SK-N-SH (cell line): Measurements from ENCODE around the gene NTN5. TPM values are rescaled to one million over a fixed set of nuclear protein-coding genes. Genes with fewer than 3 reads are reported as not detected.

Experiments used
- CTCF ChIA-PET: fragments of 300-600, 350-600 bp; formaldehyde crosslinking; extraction: SDS; loops from one replicate; lab custom pipeline; 2021; lab: Yijun Ruan, JAX
- POLR2A ChIA-PET: fragments of 350-600 bp; sonication (Branson Sonifier 250); formaldehyde crosslinking; extraction: SDS; loops from one replicate; lab custom pipeline; 2020; ENCODE audit warnings: antibody characterized with exemption, inconsistent platforms; lab: Yijun Ruan, JAX
- DNase-seq: peaks from one replicate; pipeline ENCODE4 v3.0.0; 2012
- H2AFZ ChIP-seq: fragments of 200-600 bp; sonication (generic); 2 replicates; pipeline ENCODE4 v1.8.1; 2016; ENCODE audit warnings: antibody characterized with exemption, mild to moderate bottlenecking, low read depth
- H3F3A ChIP-seq: fragments of 200-600 bp; sonication (generic); replicated peaks from 2 replicates; pipeline ENCODE3; 2016; ENCODE audit warnings: antibody characterized with exemption, mild to moderate bottlenecking; ENCODE audit not compliant: insufficient read depth
- H3K27ac ChIP-seq, 2 experiments: fragments of 200-500 bp in 1 of 2; fragments of 200-600 bp in 1 of 2; sonication (Bioruptor generic) in 1 of 2; sonication (generic), shearing (Covaris generic) in 1 of 2; 2 replicates each; pipeline versions ENCODE4 v1.5.1 to v1.6.1; 2014 to 2016; ENCODE audit warnings: low read depth in 2 of 2, inconsistent platforms in 1 of 2, low read length in 1 of 2, mild to moderate bottlenecking in 1 of 2, mixed read lengths in 1 of 2
- H3K27me3 ChIP-seq: fragments of 200-600 bp; sonication (generic), shearing (Covaris generic); 2 replicates; pipeline ENCODE4 v1.6.1; 2016; ENCODE audit warnings: mixed run types; ENCODE audit not compliant: insufficient read depth
- H3K36me3 ChIP-seq, 2 experiments: fragments of 200-500 bp in 1 of 2; fragments of 200-600 bp in 1 of 2; sonication (Bioruptor generic) in 1 of 2; sonication (generic) in 1 of 2; replicated peaks in 1 of 2; 2 replicates each; pipeline versions ENCODE3 to v1.5.1; 2014 to 2016; ENCODE audit warnings: low read length in 1 of 2, mild to moderate bottlenecking in 1 of 2; ENCODE audit not compliant: insufficient read depth in 2 of 2, control insufficient read depth in 1 of 2
- H3K4me1 ChIP-seq, 2 experiments: fragments of 200-500 bp in 1 of 2; fragments of 200-600 bp in 1 of 2; sonication (Bioruptor generic) in 1 of 2; sonication (generic), shearing (Covaris generic) in 1 of 2; 2 replicates each; pipeline versions ENCODE4 v1.5.1 to v1.6.1; 2014 to 2016; ENCODE audit warnings: low read depth in 1 of 2, low read length in 1 of 2, mixed run types in 1 of 2; ENCODE audit not compliant: insufficient read depth in 2 of 2, control insufficient read depth in 1 of 2
- H3K4me2 ChIP-seq: fragments of 200-600 bp; sonication (generic), shearing (Covaris generic); 2 replicates; pipeline ENCODE4 v1.6.1; 2017; ENCODE audit warnings: mixed run types
- H3K4me3 ChIP-seq, 2 experiments: fragments of 200-500 bp in 1 of 2; fragments of 200-600 bp in 1 of 2; sonication (Bioruptor generic) in 1 of 2; sonication (generic), shearing (Covaris generic) in 1 of 2; 2 replicates each; pipeline versions ENCODE4 v1.5.1 to v1.8.1; 2014 to 2016; ENCODE audit warnings: low read depth in 2 of 2, inconsistent platforms in 1 of 2, low read length in 1 of 2, mild to moderate bottlenecking in 1 of 2, mixed read lengths in 1 of 2, moderate library complexity in 1 of 2
- H3K79me2 ChIP-seq: fragments of 200-600 bp; sonication (generic); 2 replicates; pipeline ENCODE4 v1.8.1; 2017; ENCODE audit warnings: mild to moderate bottlenecking; ENCODE audit not compliant: insufficient read depth
- H3K9ac ChIP-seq: fragments of 200-600 bp; sonication (generic); 2 replicates; pipeline ENCODE4 v1.6.1; 2017; ENCODE audit warnings: mixed run types
- H3K9me2 ChIP-seq: fragments of 200-600 bp; sonication (generic); 2 replicates; pipeline ENCODE4 v1.6.1; 2017; ENCODE audit warnings: mixed run types
- H3K9me3 ChIP-seq: fragments of 200-600 bp; sonication (generic); 2 replicates; pipeline ENCODE4 v1.6.1; 2017; ENCODE audit warnings: mixed run types, mild to moderate bottlenecking, moderate library complexity
- H4K20me1 ChIP-seq: fragments of 200-600 bp; sonication (generic); 2 replicates; pipeline ENCODE4 v1.6.1; 2017; ENCODE audit warnings: mild to moderate bottlenecking, mixed run types; ENCODE audit not compliant: insufficient read depth
- CHD2 ChIP-seq: fragments of 150-350 bp; IDR thresholded peaks from 2 replicates; pipeline ENCODE4 v1.6.1; 2018; ENCODE audit warnings: low read length; ENCODE audit not compliant: partially characterized antibody
- CTCF ChIP-seq: fragments of 200-600 bp; sonication (generic); IDR thresholded peaks from 2 replicates; pipeline ENCODE4 v1.6.1; 2017; ENCODE audit warnings: antibody characterized with exemption, mild to moderate bottlenecking, moderate library complexity
- ELF1 ChIP-seq: IDR thresholded peaks from 2 replicates; pipeline ENCODE4 v1.4.0; 2012
- EP300 ChIP-seq, 2 experiments: IDR thresholded peaks; 2 replicates each; pipeline versions ENCODE4 v1.4.0 to v1.6.1; 2012; ENCODE audit warnings: borderline replicate concordance in 1 of 2, low read depth in 1 of 2, low read length in 1 of 2
- FOSL2 ChIP-seq: IDR thresholded peaks from 2 replicates; pipeline ENCODE4 v1.4.0; 2012; ENCODE audit warnings: low read depth, mild to moderate bottlenecking, moderate library complexity, borderline replicate concordance
- FOXJ3 ChIP-seq: sonication (generic); formaldehyde crosslinking; IDR thresholded peaks from 2 replicates; pipeline ENCODE4 v1.5.1; 2020; ENCODE audit warnings: mild to moderate bottlenecking, missing genetic modification reagents
- FOXM1 ChIP-seq: IDR thresholded peaks from 2 replicates; pipeline ENCODE4 v1.4.0; 2012; ENCODE audit warnings: low read depth, mild to moderate bottlenecking
- GATA2 ChIP-seq: sonication (generic); formaldehyde crosslinking; IDR thresholded peaks from 2 replicates; pipeline ENCODE4 v1.5.0; 2020; ENCODE audit warnings: mild to moderate bottlenecking, missing genetic modification reagents
- MEF2A ChIP-seq: IDR thresholded peaks from 2 replicates; pipeline ENCODE4 v1.4.0; 2012; ENCODE audit warnings: low read depth, borderline replicate concordance
- PBX3 ChIP-seq: IDR thresholded peaks from 2 replicates; pipeline ENCODE4; 2012
- POLR2AphosphoS5 ChIP-seq: IDR thresholded peaks from 2 replicates; pipeline ENCODE4 v1.6.1; 2012; ENCODE audit warnings: low read depth, low read length
- RFX5 ChIP-seq: IDR thresholded peaks from 2 replicates; pipeline ENCODE4 v1.6.1; 2012; ENCODE audit warnings: mild to moderate bottlenecking, improper control_type of control experiment, low read length
- SIN3A ChIP-seq: IDR thresholded peaks from 2 replicates; pipeline ENCODE4 v1.6.1; 2012; ENCODE audit warnings: low read depth, mild to moderate bottlenecking, low read length, moderate library complexity, borderline replicate concordance
- SMC3 ChIP-seq: IDR thresholded peaks from 2 replicates; pipeline ENCODE4 v1.6.1; 2012; ENCODE audit warnings: low read depth, low read length, improper control_type of control experiment
- TCF12 ChIP-seq: IDR thresholded peaks from 2 replicates; pipeline ENCODE4 v1.4.0; 2012
- whole genome bisulfite sequencing: methylation state at CpG from one replicate; pipeline ENCODE4 v1.1.6; 2017; ENCODE audit warnings: low lambda C conversion rate; 5-methylcytosine and 5-hydroxymethylcytosine counted together
- polyA plus RNA-seq, 3 experiments: library from polyadenylated mRNA; depleted of rRNA; stranded (reverse); fragments of >200 nt; gene quantifications; 2 replicates each; pipeline ENCODE4 v1.2.3, GENCODE V29; 2012

NTN5 gene
- polyA plus RNA-seq, 1 of the 3 experiments (the other 2 are of a cell fraction), result 0.74 TPM

- ChIA-PET POLR2A (no interaction called here), CTCF (no interaction called here)
- Histone ChIP-seq H3K4me2 (no peak overlapping the region), H3K36me3 (no peaks in the 10 kb centered on the region), H3K4me3 (no peak overlapping the region), H3F3A (peaks cover 6% of the 10 kb centered on the region), H3K4me1 (peaks cover 4 to 6% of the 10 kb centered on the region in 2 experiments; a peak in 2 of 4 replicates), H3K9ac (no peak overlapping the region), H3K79me2 (no peaks in the 10 kb centered on the region), H3K9me2 (no peaks in the 10 kb centered on the region), H4K20me1 (no peaks in the 10 kb centered on the region), H3K27me3 (no peaks in the 10 kb centered on the region), H2AFZ (no peak overlapping the region), H3K27ac (no peak overlapping the region), H3K9me3 (no peaks in the 10 kb centered on the region)
- WGBS, result 76% methylated on average over 2 of the region's 2 CpGs
- no peak for DNase-seq
- TF ChIP-seq EP300 (IDR thresholded peaks at IDR 0.05; ENCODE audit: borderline replicate concordance in 1 of 2, low read depth in 1 of 2, low read length in 1 of 2) (no peak), CTCF (no peak), POLR2AphosphoS5 (no peak), TCF12 (no peak), FOSL2 (no peak)
These were observed 24.7 kb downstream of the NTN5 start for GRCh38 chr19:48648134-48648533.

GRCh38 chr19:48646722-48647216 lies 26.0 kb downstream of the NTN5 start:
- CTCF ChIA-PET, result interaction anchor here (0.8 to 2.7 kb wide), 14 partner anchors 7 to 324 kb away, joined by 3 to 35 read pairs (median 7); partner anchors contain the start of gene HSD17B14
- H3F3A ChIP-seq, result peaks cover 8% of the 10 kb centered on the region
- no peak for DNase-seq
- H4K20me1 ChIP-seq, result no peaks in the 10 kb centered on the region
- H3K79me2 ChIP-seq, result no peaks in the 10 kb centered on the region
- no peaks in the 10 kb centered on the region for H3K36me3 ChIP-seq
- H3K27me3 ChIP-seq, result no peaks in the 10 kb centered on the region
- 13% methylated on average over 10 of the region's 10 CpGs for WGBS
- no peaks in the 10 kb centered on the region for H3K9me2 ChIP-seq
- H2AFZ ChIP-seq, result no peak overlapping the region
- H3K9ac ChIP-seq, result peak overlapping the region; percentile 55; the same call in 1 of the 2 replicates
- peak overlapping the region in 1 of 2 experiments; percentile 74; a peak in 3 of 4 replicates for H3K4me3 ChIP-seq
- H3K9me3 ChIP-seq, result no peaks in the 10 kb centered on the region
- no peak overlapping the region; a peak in 1 of 4 replicates for H3K27ac ChIP-seq
- peak overlapping the region; percentile 99 for H3K4me2 ChIP-seq
- no peak for TF ChIP-seq RFX5
- TF ChIP-seq POLR2AphosphoS5, result 0 out of 2 replicates have a peak, but pooled peaks have one; percentile 17
- POLR2A ChIA-PET, result interaction anchor here (0.6 to 1.6 kb wide), 4 partner anchors 23 to 149 kb away, joined by 3 to 7 read pairs (median 4); no protein-coding TSS in a partner anchor
- peaks cover 4 to 6% of the 10 kb centered on the region in 2 experiments; a peak in 2 of 4 replicates for H3K4me1 ChIP-seq

GRCh38 chr19:48646001-48646721 lies 26.7 kb downstream of the NTN5 start, which contains the start of gene CA11:
CA11 (minus strand) TSS chr19:48646187; CDS start chr19:48645632, 555 bp downstream.
- peak within 1 kb of the TSS; percentile 54 to 69 for H3K27ac ChIP-seq
- under 1% methylated on average over 29 of the region's 33 CpGs for WGBS
- H3K9ac ChIP-seq, result peak within 1 kb of the TSS; percentile 55
- H4K20me1 ChIP-seq, result no peaks in the 10 kb centered on the region
- H3K79me2 ChIP-seq, result no peaks in the 10 kb centered on the region
- peaks cover 11% of the 10 kb centered on the region for H3F3A ChIP-seq
- H3K4me2 ChIP-seq, result peak within 1 kb of the TSS; percentile 99
- DNase-seq, result peak; percentile 96
- no peaks in the 10 kb centered on the region for H3K36me3 ChIP-seq
- ChIA-PET POLR2A (interaction anchor here (0.6 to 1.9 kb wide), 7 partner anchors 12 to 149 kb away, joined by 3 to 9 read pairs (median 6); partner anchors contain the start of genes RPL18 and SPHK2), CTCF (interaction anchor here (0.6 to 2.7 kb wide), 27 partner anchors 8 to 324 kb away, joined by 3 to 35 read pairs (median 4); partner anchors contain the start of genes BAX, FUT1 and HSD17B14)
- H3K27me3 ChIP-seq, result no peaks in the 10 kb centered on the region
- H3K9me2 ChIP-seq, result no peaks in the 10 kb centered on the region
- H3K4me3 ChIP-seq, result peak within 1 kb of the TSS; percentile 43 to 74
- no peaks in the 10 kb centered on the region for H3K9me3 ChIP-seq
- peaks cover 4 to 6% of the 10 kb centered on the region in 2 experiments; a peak in 2 of 4 replicates for H3K4me1 ChIP-seq
- peak within 1 kb of the TSS; percentile 96 for H2AFZ ChIP-seq
- no peak for TF ChIP-seq GATA2 (CRISPR knock-in tag)
- TF ChIP-seq CHD2, result peak; percentile 70
- no peak for TF ChIP-seq EP300 (IDR thresholded peaks at IDR 0.05; ENCODE audit: borderline replicate concordance in 1 of 2, low read depth in 1 of 2, low read length in 1 of 2)
- TF ChIP-seq FOSL2, result no peak
- peak; percentile 65 for TF ChIP-seq SMC3
- no peak for TF ChIP-seq FOXJ3 (CRISPR knock-in tag)
- TF ChIP-seq SIN3A, result no peak
- no peak for TF ChIP-seq ELF1
- no peak for TF ChIP-seq POLR2AphosphoS5
- no peak for TF ChIP-seq FOXM1
- TF ChIP-seq PBX3, result no peak
- TF ChIP-seq MEF2A, result no peak
